Skin of body (tissue), 2 donors: ENCODE results near the gene NXPH3. TPM values are rescaled to one million over a fixed set of nuclear protein-coding genes. Genes with fewer than 3 reads are reported as not detected.

Source experiments
- DNase-seq: peaks from one replicate; lab custom pipeline; 2025; lab: John Stamatoyannopoulos, UW
- total RNA-seq: library from RNA; depleted of rRNA; stranded (reverse); fragments of >200 nt; gene quantifications from one replicate; pipeline ENCODE4 v1.2.3, GENCODE V29; 2014

NXPH3 gene
- total RNA-seq, 1 donor from 2014 or later = 0.89 TPM

DNA sequence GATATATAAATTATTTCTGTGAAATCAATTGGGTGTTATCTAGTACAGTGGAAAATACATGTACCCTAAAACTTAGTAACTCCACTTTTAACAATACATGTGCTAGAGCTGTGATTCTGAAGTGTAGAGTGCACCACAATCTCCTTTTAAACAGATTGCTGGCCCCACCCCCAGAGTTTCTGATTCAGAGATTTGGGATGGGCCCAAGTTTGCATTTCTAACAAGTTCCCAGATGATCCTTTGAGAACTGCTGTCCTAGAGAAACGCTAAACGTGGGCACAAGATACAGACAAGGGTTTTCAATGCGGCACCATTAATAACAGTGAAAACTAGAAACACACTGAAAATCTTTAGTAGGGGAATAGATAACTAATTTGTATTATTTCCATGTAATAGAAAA is 49.2 kb downstream of the NXPH3 start:
- no peak for DNase-seq

DNA sequence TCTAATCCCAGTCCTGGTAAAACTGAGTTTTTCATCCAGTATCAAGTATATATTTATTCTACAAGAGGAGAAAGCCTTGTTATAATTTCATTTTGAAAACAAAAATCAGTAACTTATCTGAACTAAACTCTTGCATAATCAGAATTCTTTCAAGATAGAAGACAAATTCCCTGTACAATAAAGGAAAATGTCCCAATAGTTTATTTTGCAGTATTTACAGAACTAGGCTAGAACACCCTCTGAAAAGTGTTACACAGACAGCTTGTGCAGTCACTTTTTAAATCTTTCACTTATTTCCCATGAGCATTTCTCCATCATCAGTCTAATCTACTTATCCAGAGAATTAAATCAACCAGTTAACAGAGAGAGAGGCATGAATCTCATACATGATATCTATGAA is 53.8 kb downstream of the NXPH3 start:
- DNase-seq = no peak

DNA sequence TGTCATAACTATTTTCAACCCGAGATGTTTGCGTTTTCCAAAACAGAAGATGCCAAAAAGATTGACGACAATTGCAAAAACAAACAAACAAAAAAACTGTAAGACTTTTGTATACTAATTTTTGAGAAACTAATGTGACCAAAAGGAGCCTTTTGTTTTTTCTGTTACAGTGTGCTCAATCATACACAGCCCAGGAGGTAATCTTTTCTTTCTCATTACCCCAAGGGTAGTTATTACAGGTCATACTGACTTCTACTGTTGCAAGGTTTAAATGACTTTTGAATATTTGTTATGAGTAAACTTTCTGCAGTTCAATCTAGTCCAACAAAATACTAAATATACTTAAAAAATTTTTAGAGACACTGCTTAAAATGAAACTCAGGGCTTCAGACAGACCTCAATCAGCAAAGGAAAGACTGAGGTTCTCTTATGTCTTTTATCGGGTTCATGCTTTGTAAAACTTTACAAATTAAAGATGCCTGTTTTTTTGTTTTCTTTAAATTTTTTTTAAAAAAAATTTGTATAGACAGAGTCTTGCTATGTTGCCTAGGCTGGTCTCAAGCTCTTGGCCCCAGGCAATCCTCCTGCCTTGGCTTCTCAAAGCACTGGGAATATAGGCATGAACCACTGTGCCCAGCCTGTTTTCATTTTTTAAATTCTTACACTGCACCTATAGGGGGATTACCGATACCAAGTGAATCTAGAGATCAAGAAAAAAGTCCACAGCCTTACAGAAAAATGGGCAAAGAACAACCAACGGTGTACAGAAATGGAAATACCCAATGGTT is 54.6 kb downstream of the NXPH3 start:
- no peak for DNase-seq

DNA sequence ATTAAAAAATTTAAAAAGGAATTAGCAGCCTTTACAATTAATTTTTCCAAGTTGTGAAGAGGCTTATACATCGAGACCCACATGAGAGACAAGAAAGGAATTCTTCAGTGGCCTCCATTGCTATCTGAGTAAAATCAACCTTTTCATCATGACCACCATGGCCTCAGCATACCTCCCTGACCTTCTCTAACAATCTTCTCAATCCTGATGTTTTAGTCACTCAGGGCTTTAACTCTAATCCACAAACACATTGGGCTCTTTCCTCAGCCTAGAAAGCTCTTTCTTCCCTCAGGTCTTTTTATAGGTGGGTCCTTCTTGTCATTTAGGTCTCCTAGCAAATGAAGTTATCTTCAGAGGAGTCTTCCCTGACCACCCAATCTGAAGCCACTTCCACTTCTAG is 55.8 kb downstream of the NXPH3 start:
- DNase-seq = no peak

Other genes starting within 250 kb of the NXPH3 start
- 27.5 TPM for gene ZNF652, start 213.6 kb upstream of the NXPH3 start, total RNA-seq
- 52.5 TPM for gene PHB1, start 161.0 kb upstream of the NXPH3 start, total RNA-seq
- 11.2 TPM for gene NGFR, start 80.6 kb upstream of the NXPH3 start, total RNA-seq
- 77.3 TPM for gene SPOP, start 102.2 kb downstream of the NXPH3 start, total RNA-seq
- 33.5 TPM for gene SLC35B1, start 132.1 kb downstream of the NXPH3 start, total RNA-seq
- gene FAM117A, start 188.3 kb downstream of the NXPH3 start, total RNA-seq = 4.9 TPM
- gene KAT7, start 212.8 kb downstream of the NXPH3 start, total RNA-seq = 35.6 TPM